WTC11 (cell line): ENCODE data around the gene CHERP. TPM values are rescaled to one million over a fixed set of nuclear protein-coding genes. Genes with fewer than 3 reads are reported as not detected.
A peak's percentile ranks its signal among the peaks of the same experiment; 100 is the strongest.

Experiments used
- ATAC-seq: fragments of 200-7000 bp; cut with Tn5 transposase; 2 replicates; pipeline ENCODE4 v1.10.0; 2021; ENCODE audit warnings: mild to moderate bottlenecking, moderate library complexity
- CTCF ChIA-PET: fragments of 300-600 bp; sonication (Branson Sonifier 250); formaldehyde crosslinking; loops from one replicate; lab custom pipeline; 2021; ENCODE audit warnings: antibody characterized with exemption; lab: Charles Lee
- POLR2A ChIA-PET: fragments of 350-600 bp; sonication (Branson Sonifier 250); formaldehyde crosslinking; loops from one replicate; lab custom pipeline; 2021; ENCODE audit warnings: antibody characterized with exemption; lab: Charles Lee
- DNase-seq: peaks from one replicate; pipeline ENCODE4 v3.0.0; 2021; ENCODE audit warnings: low spot score
- H3K27ac Mint-ChIP-seq: 2 replicates; pipeline ENCODE4 v1.8.0; 2021; ENCODE audit warnings: mixed read lengths
- H3K27me3 Mint-ChIP-seq: 2 replicates; pipeline ENCODE4 v1.8.0; 2021; ENCODE audit warnings: low read depth, mild to moderate bottlenecking, moderate library complexity, mixed read lengths
- H3K36me3 Mint-ChIP-seq: 2 replicates; pipeline ENCODE4 v1.8.0; 2021; ENCODE audit warnings: mixed read lengths
- H3K4me1 Mint-ChIP-seq: 2 replicates; pipeline ENCODE4 v1.8.0; 2022; ENCODE audit warnings: mixed read lengths
- H3K4me3 Mint-ChIP-seq: 2 replicates; pipeline ENCODE4 v1.8.0; 2021; ENCODE audit warnings: mild to moderate bottlenecking, moderate library complexity, mixed read lengths
- H3K9me3 Mint-ChIP-seq: 2 replicates; pipeline ENCODE4 v1.8.0; 2021; ENCODE audit warnings: mixed read lengths
- ATF2 ChIP-seq: sonication (generic); formaldehyde crosslinking; IDR thresholded peaks from 2 replicates; pipeline ENCODE4 v1.8.1; 2022; ENCODE audit warnings: low read depth, missing genetic modification reagents, borderline replicate concordance
- ATF6 ChIP-seq: sonication (generic); formaldehyde crosslinking; IDR thresholded peaks from 2 replicates; pipeline ENCODE4 v1.8.1; 2023; ENCODE audit warnings: mild to moderate bottlenecking, missing genetic modification reagents
- CREM ChIP-seq: sonication (generic); formaldehyde crosslinking; IDR thresholded peaks from 2 replicates; pipeline ENCODE4 v1.8.1; 2022; ENCODE audit warnings: mild to moderate bottlenecking, missing genetic modification reagents, moderate library complexity
- E2F1 ChIP-seq: sonication (generic); formaldehyde crosslinking; IDR thresholded peaks from 2 replicates; pipeline ENCODE4 v1.8.0; 2022; ENCODE audit warnings: mild to moderate bottlenecking, missing genetic modification reagents
- ETV6 ChIP-seq: sonication (generic); formaldehyde crosslinking; IDR thresholded peaks from 2 replicates; pipeline ENCODE4 v1.8.1; 2022; ENCODE audit warnings: mild to moderate bottlenecking, missing genetic modification reagents
- FOXJ3 ChIP-seq: sonication (generic); formaldehyde crosslinking; IDR thresholded peaks from 2 replicates; pipeline ENCODE4 v1.9.0; 2021; ENCODE audit warnings: missing genetic modification reagents, mild to moderate bottlenecking, borderline replicate concordance
- HMGXB4 ChIP-seq: sonication (generic); formaldehyde crosslinking; IDR thresholded peaks from 2 replicates; pipeline ENCODE4 v1.8.1; 2023; ENCODE audit warnings: mild to moderate bottlenecking, moderate library complexity, missing genetic modification reagents
- MAX ChIP-seq: sonication (generic); formaldehyde crosslinking; IDR thresholded peaks from 2 replicates; pipeline ENCODE4 v1.8.0; 2022; ENCODE audit warnings: mild to moderate bottlenecking, missing genetic modification reagents
- MLX ChIP-seq: sonication (generic); formaldehyde crosslinking; IDR thresholded peaks from 2 replicates; pipeline ENCODE4 v1.8.1; 2023; ENCODE audit warnings: mild to moderate bottlenecking, missing genetic modification reagents, moderate library complexity
- NFYB ChIP-seq: sonication (generic); formaldehyde crosslinking; conservative IDR thresholded peaks from 2 replicates; pipeline ENCODE4 v1.8.0; 2022; ENCODE audit warnings: low read depth, missing genetic modification reagents
- PRDM15 ChIP-seq: sonication (generic); formaldehyde crosslinking; IDR thresholded peaks from 2 replicates; pipeline ENCODE4 v1.8.0; 2022; ENCODE audit warnings: missing genetic modification reagents
- PRRX2 ChIP-seq: fragments of 250-450 bp; sonication (Bioruptor Pico); IDR thresholded peaks from 2 replicates; pipeline ENCODE4 v1.8.0; 2021; ENCODE audit warnings: mild to moderate bottlenecking
- SMAD3 ChIP-seq: sonication (generic); formaldehyde crosslinking; IDR thresholded peaks from 2 replicates; pipeline ENCODE4 v1.8.0; 2022; ENCODE audit warnings: missing genetic modification reagents, mild to moderate bottlenecking, borderline replicate concordance
- SMAD4 ChIP-seq: sonication (generic); formaldehyde crosslinking; IDR thresholded peaks from 2 replicates; pipeline ENCODE4 v1.8.0; 2022; ENCODE audit warnings: mild to moderate bottlenecking, missing genetic modification reagents
- TCF7 ChIP-seq: sonication (generic); formaldehyde crosslinking; IDR thresholded peaks from 2 replicates; pipeline ENCODE4 v1.8.0; 2022; ENCODE audit warnings: mild to moderate bottlenecking, low read depth, missing genetic modification reagents, moderate library complexity
- TP53 ChIP-seq: sonication (generic); formaldehyde crosslinking; IDR thresholded peaks from 2 replicates; pipeline ENCODE4 v1.8.1; 2023; ENCODE audit warnings: mild to moderate bottlenecking, missing genetic modification reagents
- USF1 ChIP-seq: sonication (generic); formaldehyde crosslinking; IDR thresholded peaks from 2 replicates; pipeline ENCODE4 v1.8.0; 2022; ENCODE audit warnings: mild to moderate bottlenecking, missing genetic modification reagents
- ZNF121 ChIP-seq: sonication (generic); formaldehyde crosslinking; IDR thresholded peaks from 2 replicates; pipeline ENCODE4 v1.8.0; 2023; ENCODE audit warnings: missing genetic modification reagents
- ZNF219 ChIP-seq: sonication (generic); formaldehyde crosslinking; IDR thresholded peaks from 2 replicates; pipeline ENCODE4 v1.8.0; 2023; ENCODE audit warnings: missing genetic modification reagents, mild to moderate bottlenecking, borderline replicate concordance
- ZNF317 ChIP-seq: sonication (generic); formaldehyde crosslinking; IDR thresholded peaks from 2 replicates; pipeline ENCODE4 v1.8.1; 2023; ENCODE audit warnings: low read depth, mild to moderate bottlenecking, moderate library complexity, missing genetic modification reagents, borderline replicate concordance
- ZNF423 ChIP-seq: fragments of 250-450 bp; sonication (Bioruptor Pico); IDR thresholded peaks from 2 replicates; pipeline ENCODE4 v2.1.2; 2022; ENCODE audit warnings: mild to moderate bottlenecking, moderate library complexity
- total RNA-seq: library from RNA; stranded (reverse); gene quantifications from 3 replicates; pipeline ENCODE4 v1.2.3, GENCODE V29; 2021

CHERP gene
- total RNA-seq, 1 experiment from 2014 or later = 98.7 TPM

- H3K36me3 Mint-ChIP-seq = peaks cover 4% of the 10 kb centered on the region
- POLR2A ChIA-PET = interaction anchor here (0.7 kb wide), 1 partner anchor 17 kb away, joined by 4 read pairs; no protein-coding TSS in a partner anchor
- H3K27me3 Mint-ChIP-seq = no peaks in the 10 kb centered on the region
- peaks cover 11% of the 10 kb centered on the region for H3K4me1 Mint-ChIP-seq
- DNase-seq (no peak), ATAC-seq (no peak)
- peak overlapping the region; percentile 91 for H3K4me3 Mint-ChIP-seq
- TF ChIP-seq ZNF121 (CRISPR knock-in tag) = 0 out of 2 replicates have a peak, but pooled peaks have one; percentile 3
- no peak for TF ChIP-seq E2F1 (CRISPR knock-in tag)
- no peak for TF ChIP-seq FOXJ3
- CTCF ChIA-PET = interaction anchor here (0.8 to 2.1 kb wide), 6 partner anchors 10 to 114 kb away, joined by 3 to 20 read pairs (median 4); no protein-coding TSS in a partner anchor
- no peak overlapping the region for H3K27ac Mint-ChIP-seq
- H3K9me3 Mint-ChIP-seq = no peaks in the 10 kb centered on the region
Measured at GRCh38 chr19:16496613-16496983, 45.6 kb downstream of the CHERP start.

GRCh38 chr19:16495982-16496612 is 46.1 kb downstream of the CHERP start, which contains the start of the genes C19orf44 and CALR3:
Gene C19orf44 (plus strand): TSS chr19:16496394. CDS start chr19:16500793, 4,399 bp downstream.
Gene CALR3 (minus strand): TSS chr19:16496167. CDS start chr19:16496129, 38 bp downstream.
- Mint-ChIP-seq H3K4me1 (peaks cover 11% of the 10 kb centered on the region), H3K4me3 (peak within 1 kb of the TSS; percentile 91), H3K36me3 (peaks cover 2% of the 10 kb centered on the region), H3K27ac (peak within 1 kb of the TSS; percentile 63; the same call in 1 of the 2 replicates), H3K9me3 (no peaks in the 10 kb centered on the region), H3K27me3 (no peaks in the 10 kb centered on the region)
- ATAC-seq (peak; percentile 98), DNase-seq (peak; percentile 98)
- ChIA-PET CTCF (interaction anchor here (0.8 to 2.1 kb wide), 8 partner anchors 9 to 113 kb away, joined by 3 to 20 read pairs (median 3); no protein-coding TSS in a partner anchor), POLR2A (interaction anchor here (0.7 kb wide), 1 partner anchor 16 kb away, joined by 4 read pairs; no protein-coding TSS in a partner anchor)
- no peak for TF ChIP-seq ZNF121 (CRISPR knock-in tag)
- TF ChIP-seq ETV6 = peak; percentile 77
- no peak for TF ChIP-seq ZNF317 (CRISPR knock-in tag)
- TF ChIP-seq ATF6 = no peak
- no peak for TF ChIP-seq SMAD4 (CRISPR knock-in tag)
- no peak for TF ChIP-seq TP53 (CRISPR knock-in tag)
- no peak for TF ChIP-seq MLX (CRISPR knock-in tag)
- 0 out of 2 replicates have a peak, but pooled peaks have one; percentile 14 for TF ChIP-seq SMAD3 (CRISPR knock-in tag)
- no peak for TF ChIP-seq ZNF219 (CRISPR knock-in tag)
- TF ChIP-seq ATF2 (CRISPR knock-in tag) = no peak
- no peak for TF ChIP-seq ZNF423
- peak; percentile 94 for TF ChIP-seq NFYB
- no peak for TF ChIP-seq CREM
- no peak for TF ChIP-seq PRRX2 (CRISPR knock-in tag)
- TF ChIP-seq USF1 (CRISPR knock-in tag) = peak; percentile 74; the same call in 1 of the 2 replicates
- TF ChIP-seq MAX = peak; percentile 75
- no peak for TF ChIP-seq PRDM15
- TF ChIP-seq HMGXB4 (CRISPR knock-in tag) = 0 out of 2 replicates have a peak, but pooled peaks have one; percentile 47
- no peak for TF ChIP-seq TCF7
